GDM1 (cell line): Measurements from ENCODE around the gene FNDC3B.

ENCODE experiments used
- DNase-seq: peaks from one replicate; lab custom pipeline; 2025; lab: John Stamatoyannopoulos, UW

The FNDC3B gene

DNA sequence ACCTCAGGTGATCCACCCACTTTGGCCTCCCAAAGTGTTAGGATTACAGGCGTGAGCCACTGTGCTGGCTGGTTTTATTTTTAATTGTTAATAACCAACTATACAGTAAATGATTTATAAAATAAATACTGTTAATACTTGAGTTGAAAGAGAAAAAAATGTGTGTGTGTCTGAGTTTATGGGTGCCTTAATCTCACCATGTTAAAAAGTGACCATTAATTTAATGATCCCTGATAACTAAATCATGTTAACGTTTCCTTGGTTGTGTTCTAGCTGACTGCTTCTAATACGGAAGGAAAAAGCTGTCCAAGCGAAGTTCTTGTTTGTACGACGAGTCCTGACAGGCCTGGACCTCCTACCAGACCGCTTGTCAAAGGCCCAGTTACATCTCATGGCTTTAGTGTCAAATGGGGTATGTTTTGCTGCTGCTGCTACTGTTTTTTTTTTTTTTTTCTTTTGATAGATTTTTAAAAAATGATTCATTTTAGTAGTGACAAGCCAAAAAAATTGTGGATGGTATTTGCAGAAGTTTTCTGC, 295.4 kb downstream of the FNDC3B start:
- no peak for DNase-seq

DNA sequence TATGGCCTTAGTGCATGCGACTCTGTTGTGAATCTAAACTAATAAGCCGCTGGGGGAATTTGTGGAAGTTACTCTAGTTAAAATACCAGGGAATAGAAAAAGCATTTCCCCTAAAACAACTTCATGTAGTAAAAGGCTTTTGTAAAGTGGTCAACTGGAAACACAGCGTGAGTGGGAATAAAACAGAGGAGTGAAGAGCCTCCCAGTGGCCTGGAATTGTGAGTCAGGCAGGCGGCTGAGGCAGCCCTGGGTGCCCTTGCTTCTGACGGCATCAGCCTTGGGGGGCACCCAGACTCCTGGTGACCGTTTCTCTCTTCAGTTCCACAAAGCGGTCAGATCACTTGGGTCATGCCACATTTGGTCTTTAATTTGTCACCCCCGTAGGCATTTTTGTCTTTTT, 300.5 kb downstream of the FNDC3B start:
- no peak for DNase-seq

DNA sequence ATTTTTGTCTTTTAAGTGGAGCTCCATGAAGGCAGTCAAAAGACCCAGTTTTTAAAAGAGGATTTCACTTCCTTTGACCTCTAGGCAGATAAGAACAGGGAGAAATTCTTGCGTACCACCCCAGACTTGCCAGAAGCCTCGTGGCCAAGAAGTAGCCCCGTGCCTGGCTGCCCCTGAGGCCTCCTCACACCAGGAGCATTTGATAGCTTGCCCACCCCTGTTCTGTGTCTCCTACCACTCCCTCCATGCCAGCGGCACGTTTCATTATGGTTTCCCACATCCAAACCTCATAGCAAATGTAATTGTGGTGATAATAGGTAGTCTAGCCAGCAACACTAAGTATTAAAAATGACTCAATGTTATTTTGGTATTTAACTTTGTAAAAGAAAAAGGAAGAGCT, 301.2 kb downstream of the FNDC3B start:
- DNase-seq: no peak

DNA sequence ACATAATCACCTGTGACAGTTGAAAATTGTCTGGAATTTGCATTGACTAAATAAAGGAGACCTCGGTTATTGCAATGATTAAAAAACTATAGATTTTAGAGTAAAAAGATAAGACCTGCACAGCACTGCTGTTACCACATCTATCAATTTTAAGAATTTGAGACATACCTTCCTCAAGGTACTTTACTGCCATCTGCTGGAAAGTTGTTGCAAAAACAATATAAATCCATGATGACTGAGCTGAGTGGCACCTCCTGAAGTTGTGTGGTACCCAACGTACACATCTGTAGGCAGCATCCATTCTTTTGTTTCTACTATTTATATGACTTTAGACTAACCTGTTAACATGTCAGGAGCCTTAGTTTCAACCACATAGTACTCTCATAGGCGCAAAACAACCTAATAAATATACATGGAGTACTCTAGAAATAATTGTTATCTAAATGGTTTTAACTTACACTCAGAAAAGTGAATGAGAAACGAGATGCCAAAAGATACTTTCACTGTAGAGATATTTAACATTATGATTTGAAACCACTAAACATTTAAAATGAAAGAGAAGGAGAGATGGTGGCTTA, 302.2 kb downstream of the FNDC3B start:
- peak; percentile 26 for DNase-seq

DNA sequence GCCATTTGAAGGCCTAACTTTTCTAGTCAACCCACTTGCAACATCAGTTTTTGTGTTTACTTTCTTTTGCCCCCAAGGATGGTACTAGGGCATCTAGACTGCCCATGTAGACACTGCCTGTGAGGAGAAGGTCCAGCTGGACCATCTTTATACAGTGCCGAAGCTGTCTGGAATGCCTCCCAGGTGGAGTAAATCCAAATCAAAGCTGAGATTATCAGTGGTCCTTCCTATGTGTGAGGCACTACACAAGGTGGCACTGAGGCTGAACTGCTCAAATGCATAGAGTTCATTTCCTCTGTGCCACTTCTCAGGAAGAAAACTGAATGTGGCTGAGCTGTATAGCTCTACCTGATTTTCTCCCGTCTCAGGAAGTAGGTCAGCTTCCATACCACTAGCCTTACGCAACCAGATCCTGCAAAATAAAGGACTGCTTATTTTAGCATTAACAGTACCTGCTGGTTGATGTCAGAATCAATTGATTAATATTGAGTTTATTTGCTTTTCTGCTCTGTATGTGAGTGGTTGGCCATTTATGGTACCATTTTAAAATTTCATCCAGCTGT, 302.8 kb downstream of the FNDC3B start:
- DNase-seq: no peak

DNA sequence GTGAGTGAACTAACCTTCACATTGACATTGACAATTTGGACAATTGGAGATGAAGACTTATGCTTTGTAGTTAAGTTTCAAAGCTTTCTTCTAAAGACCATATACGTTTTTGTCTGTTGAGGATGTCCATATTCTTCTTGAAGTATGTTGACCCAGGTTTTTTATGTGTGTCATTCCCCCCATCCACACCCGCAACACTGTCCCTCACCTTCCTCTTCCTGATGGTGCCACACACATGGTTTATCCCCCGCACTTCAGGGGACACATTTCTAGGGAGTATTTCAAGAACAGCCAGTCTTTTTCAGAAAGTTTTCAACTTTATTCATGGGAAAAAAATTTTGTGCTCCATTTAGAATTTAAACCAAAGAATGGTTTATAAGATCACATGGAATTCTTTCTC, 303.7 kb downstream of the FNDC3B start:
- no peak for DNase-seq

DNA sequence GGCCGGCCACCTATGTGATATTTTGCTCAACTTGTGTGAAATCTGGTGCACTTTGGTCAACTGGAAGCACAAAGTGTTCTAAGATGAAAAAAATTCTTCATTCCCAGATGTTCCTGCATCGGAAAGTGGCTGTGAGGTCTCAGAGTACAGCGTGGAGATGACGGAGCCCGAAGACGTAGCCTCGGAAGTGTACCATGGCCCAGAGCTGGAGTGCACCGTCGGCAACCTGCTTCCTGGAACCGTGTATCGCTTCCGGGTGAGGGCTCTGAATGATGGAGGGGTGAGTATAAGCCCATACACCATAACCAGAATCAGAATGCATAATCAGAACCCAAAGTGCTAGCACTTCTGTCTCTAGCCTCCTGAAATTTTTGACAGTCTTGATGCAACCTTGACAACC, 304.6 kb downstream of the FNDC3B start:
- no peak for DNase-seq

DNA sequence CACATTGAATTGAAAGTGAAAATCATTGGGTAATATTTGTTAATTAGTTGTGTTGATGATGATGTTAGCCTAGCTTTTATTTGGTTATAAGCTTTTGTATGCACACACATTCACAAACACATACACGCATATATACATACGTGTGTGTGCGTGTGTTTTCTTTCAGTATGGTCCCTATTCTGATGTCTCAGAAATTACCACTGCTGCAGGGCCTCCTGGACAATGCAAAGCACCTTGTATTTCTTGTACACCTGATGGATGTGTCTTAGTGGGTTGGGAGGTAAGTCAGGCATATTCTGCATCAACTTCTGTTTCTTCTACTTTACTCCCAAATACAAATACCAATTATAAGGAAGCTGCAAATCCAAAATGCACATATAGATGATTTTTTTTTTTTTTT, 306.8 kb downstream of the FNDC3B start:
- DNase-seq: no peak

DNA sequence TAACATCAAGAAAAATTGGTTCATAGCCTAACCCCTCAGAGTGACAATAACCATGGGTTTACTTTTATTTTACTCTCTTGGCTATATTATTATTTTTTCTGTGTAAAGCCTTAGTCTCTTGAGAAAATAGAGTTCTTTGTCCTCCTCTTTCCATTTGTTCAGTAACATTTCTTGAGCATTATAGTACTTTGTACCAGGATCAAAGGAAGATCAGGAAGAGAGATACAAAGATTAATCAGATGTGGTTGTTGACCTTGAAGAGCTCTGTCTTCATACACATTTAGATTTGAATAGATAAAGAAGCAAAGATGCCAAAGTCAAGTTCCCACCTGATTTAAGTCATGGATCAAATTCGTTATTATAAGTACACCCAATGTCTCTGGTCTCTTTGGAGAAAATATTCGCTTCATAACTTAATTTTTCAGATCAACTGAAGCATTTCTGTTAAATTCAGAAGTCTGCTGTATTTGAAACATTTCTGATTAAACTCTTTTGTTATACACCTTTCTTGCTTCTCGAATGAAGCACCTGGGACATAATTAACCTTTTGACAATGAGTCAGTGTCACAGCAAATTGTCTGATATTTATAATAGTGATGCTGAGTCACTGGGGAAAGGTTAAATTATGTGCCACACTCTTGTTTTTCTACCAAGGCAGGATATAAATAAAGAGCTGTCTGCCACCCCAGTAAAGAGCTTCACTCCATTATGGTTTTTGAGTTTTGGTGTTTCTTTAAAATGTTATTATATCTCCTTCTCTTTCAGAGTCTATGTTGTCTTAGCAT, 308.7 kb downstream of the FNDC3B start:
- DNase-seq: no peak

DNA sequence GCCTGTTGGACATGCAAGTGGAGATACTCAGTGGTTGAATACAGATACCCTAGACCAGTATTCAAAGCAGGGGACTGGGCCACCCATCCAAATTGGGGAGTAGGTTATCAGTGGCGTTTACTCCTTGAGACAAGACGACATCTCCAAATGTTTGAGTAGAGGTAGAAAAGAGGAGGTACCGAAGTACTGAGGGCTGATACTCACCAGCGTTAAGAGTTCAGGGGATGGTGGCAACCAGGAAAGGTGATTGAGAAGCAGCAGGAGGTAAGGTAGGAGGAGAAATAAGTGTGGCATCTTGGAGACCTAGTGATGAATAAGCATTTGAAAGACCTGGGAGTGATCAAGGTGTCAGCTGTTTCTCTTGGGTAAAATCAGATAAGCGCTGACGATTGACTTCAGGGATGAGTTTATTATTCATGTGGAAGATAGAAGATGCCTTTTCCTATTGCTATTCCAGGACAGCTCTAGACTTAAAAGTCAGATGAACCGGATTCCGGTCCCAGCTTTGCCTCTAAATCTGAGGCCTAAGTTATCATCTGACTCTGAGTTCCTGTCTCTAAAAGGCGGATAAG, 312.6 kb downstream of the FNDC3B start:
- DNase-seq: no peak

DNA sequence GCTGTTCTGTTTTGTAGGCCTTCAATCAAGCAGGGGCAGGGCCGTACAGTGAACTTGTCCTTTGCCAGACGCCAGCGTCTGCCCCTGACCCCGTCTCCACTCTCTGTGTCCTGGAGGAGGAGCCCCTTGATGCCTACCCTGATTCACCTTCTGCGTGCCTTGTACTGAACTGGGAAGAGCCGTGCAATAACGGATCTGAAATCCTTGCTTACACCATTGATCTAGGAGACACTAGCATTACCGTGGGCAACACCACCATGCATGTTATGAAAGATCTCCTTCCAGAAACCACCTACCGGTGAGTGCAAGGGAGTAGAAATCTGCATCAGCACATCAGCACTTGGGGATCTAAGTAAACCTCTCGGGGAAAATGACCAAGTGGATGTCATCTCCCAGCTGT, 313.4 kb downstream of the FNDC3B start:
- DNase-seq: no peak

DNA sequence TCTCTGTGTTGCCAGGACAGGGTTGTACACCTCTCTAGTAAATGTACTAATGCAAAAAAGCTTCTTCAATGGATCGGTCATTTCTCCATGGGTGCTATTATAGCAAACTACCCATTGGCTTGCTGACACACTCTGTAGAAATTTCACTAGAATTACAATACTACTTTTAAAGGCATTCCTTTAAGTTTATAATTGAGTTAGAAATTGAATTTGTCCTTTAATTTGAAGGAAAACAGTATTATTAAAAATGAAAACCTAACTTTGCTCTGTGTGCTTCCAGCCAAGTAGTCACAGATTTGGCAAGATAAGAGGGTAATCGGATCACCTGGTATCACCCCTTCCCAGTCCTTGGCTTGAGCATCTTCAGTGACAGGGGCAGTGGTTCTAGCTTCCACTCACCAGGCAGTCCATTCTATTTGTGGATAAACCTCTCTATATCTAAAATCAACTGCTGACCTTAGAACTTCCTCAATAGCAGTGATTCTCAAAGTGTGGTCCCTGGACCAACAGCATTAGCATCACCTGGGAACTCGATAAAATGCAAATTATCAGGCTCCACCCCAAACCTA, 315.6 kb downstream of the FNDC3B start:
- no peak for DNase-seq

DNA sequence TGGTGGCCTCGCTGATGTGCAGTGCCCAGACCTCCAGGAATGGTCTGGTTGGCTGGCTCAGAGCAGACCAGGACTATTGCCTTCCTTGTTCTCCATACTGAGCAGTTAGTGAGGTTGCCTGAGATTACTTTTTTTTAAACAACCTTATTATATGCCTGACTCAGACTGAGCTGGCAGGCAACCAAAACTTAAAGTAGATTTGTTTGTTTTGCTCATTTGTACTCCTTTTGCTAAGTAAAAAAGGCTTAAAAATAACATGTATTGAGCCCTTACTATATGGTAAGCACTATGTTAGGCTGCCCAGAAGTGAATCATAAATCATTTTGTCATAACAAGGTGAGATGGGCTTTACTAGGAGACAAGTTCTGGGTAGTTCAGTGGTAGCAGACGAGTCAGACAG, 316.5 kb downstream of the FNDC3B start:
- no peak for DNase-seq

DNA sequence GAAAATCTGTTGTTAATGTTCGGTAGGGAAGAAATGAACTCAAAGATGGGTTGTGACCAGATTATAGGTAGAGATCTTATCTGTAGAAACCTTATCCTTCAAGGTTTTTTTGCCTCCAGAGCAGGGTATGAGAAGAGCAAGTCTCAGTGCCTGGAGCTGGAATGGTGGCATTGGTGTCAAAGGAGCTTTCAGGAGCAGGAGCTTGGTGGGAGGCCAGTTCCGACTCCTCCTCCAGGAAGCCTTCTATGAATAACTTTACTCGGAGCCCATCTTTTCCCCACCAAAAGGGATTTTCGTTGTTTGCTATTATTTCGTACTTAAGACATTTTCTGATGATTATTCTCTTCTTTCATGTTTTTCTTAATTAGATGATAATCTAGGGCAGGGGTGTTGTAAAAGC, 317.0 kb downstream of the FNDC3B start:
- no peak for DNase-seq

DNA sequence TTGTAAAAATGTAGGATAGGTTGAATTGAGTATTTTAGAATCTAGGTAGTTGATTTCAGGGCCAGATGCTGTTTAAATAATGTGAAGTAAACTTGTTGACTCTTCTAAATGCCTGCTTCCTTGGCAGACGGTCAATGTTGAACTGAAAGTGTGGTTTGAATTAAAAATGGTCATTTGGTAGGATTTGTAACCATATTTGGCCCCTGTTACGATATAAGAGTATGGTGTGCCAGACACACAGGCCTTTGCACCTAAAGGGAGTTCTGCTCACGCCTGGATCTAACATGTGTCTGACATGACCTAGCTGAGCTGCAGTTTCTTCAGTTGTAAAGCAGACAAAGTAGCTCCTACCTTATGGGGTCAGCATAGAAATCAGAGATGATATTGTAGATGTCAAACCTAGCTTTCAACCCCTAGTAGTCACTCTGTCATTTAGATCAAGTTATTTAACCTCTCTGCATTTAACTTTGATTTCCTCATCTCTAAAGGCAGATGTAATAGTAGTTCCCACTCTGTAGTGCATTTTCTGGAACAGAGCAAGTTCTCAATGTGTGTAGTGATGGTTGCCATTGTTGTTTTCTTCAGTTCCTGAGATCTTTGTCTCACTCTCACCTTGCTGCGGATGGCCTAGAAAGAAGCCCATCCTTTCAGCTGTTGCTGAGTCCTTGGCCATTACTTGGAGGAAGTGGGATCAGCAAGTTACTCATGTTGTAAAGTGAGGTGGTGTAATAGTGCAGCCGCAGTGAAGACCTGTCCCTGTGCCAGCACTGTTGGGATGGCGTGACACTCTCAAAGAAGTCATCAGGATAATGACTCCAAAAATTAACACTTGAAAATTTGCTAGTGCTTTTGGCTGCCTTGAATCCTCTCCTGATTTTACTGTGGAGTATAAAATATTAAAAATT, 318.7 kb downstream of the FNDC3B start:
- DNase-seq: no peak

DNA sequence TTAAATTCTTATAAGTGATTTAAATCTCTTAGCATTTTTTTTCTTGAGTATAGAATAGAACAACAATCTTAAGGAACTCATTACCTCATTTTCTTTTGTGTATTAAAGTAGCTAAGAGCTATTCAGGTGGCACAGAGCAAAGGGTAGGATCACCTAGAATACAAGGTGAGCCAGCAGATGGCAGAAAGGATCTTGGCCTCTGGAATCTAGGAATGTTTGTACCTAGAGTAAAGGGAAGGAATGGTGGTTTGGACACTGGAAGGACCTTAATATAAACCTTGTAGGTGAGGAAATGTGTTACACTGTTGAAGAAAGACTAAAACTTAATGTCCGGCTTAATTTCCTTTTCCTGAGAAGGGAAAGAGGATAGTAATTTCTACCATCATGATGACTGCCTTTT, 319.9 kb downstream of the FNDC3B start:
- DNase-seq: no peak

DNA sequence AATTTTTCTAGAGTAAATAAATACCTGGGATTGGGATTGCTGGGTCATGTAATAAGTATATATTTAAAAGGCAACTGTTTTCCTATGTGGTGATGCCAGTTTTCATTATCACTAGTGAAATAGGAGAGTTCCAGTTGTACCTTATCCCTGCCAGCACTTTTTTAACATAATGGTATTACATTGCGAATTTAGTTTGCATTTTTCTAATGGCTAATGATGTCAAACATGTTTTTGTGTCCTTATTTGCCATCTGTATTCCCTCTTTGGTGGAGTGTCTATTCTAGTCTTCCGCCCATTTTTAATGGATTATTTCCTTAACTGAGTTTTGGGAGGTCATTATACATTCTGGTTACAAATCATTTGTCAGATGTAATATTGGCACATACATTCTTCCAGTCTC, 320.6 kb downstream of the FNDC3B start:
- no peak for DNase-seq

DNA sequence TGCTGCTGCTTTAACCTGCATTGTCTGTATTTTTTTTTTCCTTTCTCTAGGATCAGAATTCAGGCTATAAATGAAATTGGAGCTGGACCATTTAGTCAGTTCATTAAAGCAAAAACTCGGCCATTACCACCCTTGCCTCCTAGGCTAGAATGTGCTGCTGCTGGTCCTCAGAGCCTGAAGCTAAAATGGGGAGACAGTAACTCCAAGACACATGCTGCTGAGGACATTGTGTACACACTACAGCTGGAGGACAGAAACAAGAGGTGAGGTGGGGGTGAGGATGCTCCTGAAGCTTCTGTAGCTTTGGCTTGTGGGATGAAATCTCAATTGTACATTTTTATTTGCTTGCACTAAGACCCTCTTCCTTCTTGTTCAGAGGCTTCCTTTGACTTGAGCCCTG, 323.2 kb downstream of the FNDC3B start:
- DNase-seq: no peak

DNA sequence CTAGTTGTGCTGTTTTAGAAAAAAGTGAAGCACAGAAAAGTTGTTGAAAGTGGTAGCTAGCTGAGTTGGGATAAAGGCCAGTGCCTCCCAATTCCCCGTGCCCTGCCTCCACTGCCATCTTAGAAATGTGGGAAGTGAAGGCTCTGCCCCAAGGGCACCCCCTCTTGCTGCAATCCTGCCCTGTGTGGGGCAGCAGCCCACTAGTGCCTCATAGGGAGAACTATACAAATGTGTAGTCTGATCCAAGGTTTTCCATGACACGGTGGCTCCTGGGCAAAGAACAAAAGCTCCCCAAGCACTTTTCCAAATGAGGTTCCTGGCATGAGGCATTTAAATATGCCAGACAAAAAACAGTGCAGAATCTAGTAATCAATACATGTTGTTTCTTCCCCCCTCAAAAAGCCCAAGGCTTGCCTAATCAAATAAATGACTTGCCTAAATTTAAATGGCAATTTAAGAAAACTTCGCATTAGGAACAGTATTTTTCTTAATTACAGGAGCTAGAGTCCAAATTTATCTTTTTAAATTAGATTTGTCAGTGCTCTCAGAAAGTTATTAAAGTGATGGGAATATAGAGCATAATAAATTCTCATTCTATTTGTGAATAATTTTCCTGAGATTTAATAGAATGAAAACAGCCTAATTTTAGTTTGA, 325.1 kb downstream of the FNDC3B start:
- DNase-seq: no peak

DNA sequence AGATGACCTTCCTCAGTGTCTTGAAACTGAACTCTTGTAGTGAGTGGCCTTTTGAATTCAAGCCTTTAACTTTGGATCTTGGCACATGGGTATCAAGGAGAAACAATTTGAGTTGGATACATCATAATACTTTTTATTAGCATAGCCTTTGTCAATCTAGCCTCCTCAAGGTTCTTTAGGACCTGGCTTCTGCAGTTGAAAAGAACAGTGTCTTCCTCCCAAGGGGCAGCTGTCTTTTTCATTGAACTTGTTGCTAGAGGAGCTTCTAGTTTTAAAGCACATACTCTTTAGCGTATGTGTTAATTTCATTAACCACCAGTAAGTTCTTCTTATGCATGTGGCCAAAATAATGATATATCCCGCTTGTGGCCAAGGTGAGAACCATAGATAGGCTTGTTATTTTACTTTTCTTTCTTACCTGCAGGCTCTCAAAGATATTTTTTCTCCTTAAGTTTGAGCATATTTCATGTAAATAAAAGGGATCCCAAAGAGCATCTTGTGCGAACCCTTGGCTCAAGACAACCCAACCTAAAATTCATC, 325.7 kb downstream of the FNDC3B start:
- DNase-seq: no peak
